ENCODE results near the gene ZSCAN16. TPM values are rescaled to one million over a fixed set of nuclear protein-coding genes. Genes with fewer than 3 reads are reported as not detected.

The ZSCAN16 gene
- total RNA-seq, 4 donors from 2014 or later: 2.4 to 7.6 (median 4.2) TPM

GRCh38 chr6:28152531-28152930 lies 28.1 kb downstream of the ZSCAN16 start:
- no peaks in the 10 kb centered on the region for H3K27me3 ChIP-seq
- peaks cover 94% of the 10 kb centered on the region for H3K36me3 ChIP-seq
- no peak for DNase-seq (ENCODE audit: low spot score in 2 of 2)
- WGBS: 99% methylated on average over 2 of the region's 2 CpGs
- H3K9me3 ChIP-seq: no peaks in the 10 kb centered on the region
- H3K4me3 ChIP-seq: no peak overlapping the region
- no peak for TF ChIP-seq POLR2A (IDR thresholded peaks at IDR 0.05)
- no peak for TF ChIP-seq CTCF (IDR thresholded peaks at IDR 0.05)
- no peak for TF ChIP-seq POLR2AphosphoS5 (IDR thresholded peaks at IDR 0.05)
- no peak for TF ChIP-seq EP300 (IDR thresholded peaks at IDR 0.05)
- no peaks in the 10 kb centered on the region for H3K4me1 ChIP-seq
- no peak overlapping the region for H3K27ac ChIP-seq

GRCh38 chr6:28153546-28153945 lies 29.1 kb downstream of the ZSCAN16 start:
- no peak for DNase-seq (ENCODE audit: low spot score in 2 of 2)
- H3K9me3 ChIP-seq: no peaks in the 10 kb centered on the region
- H3K27me3 ChIP-seq: no peaks in the 10 kb centered on the region
- no peak overlapping the region for H3K4me3 ChIP-seq
- H3K36me3 ChIP-seq: peaks cover 88% of the 10 kb centered on the region
- H3K4me1 ChIP-seq: no peaks in the 10 kb centered on the region
- no peak overlapping the region for H3K27ac ChIP-seq
- TF ChIP-seq POLR2A (IDR thresholded peaks at IDR 0.05): no peak
- no peak for TF ChIP-seq EP300 (IDR thresholded peaks at IDR 0.05)
- no peak for TF ChIP-seq CTCF (IDR thresholded peaks at IDR 0.05)
- no peak for TF ChIP-seq POLR2AphosphoS5 (IDR thresholded peaks at IDR 0.05)
- WGBS: 82% methylated on average over 1 of the region's 1 CpG

GRCh38 chr6:28154357-28154756 lies 29.9 kb downstream of the ZSCAN16 start:
- TF ChIP-seq EP300 (IDR thresholded peaks at IDR 0.05) (no peak), CTCF (IDR thresholded peaks at IDR 0.05) (no peak), POLR2A (IDR thresholded peaks at IDR 0.05) (no peak), POLR2AphosphoS5 (IDR thresholded peaks at IDR 0.05) (no peak)
- H3K4me3 ChIP-seq: no peak overlapping the region
- H3K27me3 ChIP-seq: no peaks in the 10 kb centered on the region
- no peak for DNase-seq (ENCODE audit: low spot score in 2 of 2)
- no peak overlapping the region for H3K27ac ChIP-seq
- H3K4me1 ChIP-seq: no peaks in the 10 kb centered on the region
- H3K9me3 ChIP-seq: no peaks in the 10 kb centered on the region
- peaks cover 80% of the 10 kb centered on the region for H3K36me3 ChIP-seq

- Histone ChIP-seq H3K36me3 (peaks cover 41% of the 10 kb centered on the region), H3K4me3 (no peak overlapping the region), H3K9me3 (no peaks in the 10 kb centered on the region), H3K27me3 (no peaks in the 10 kb centered on the region), H3K4me1 (peaks cover 8% of the 10 kb centered on the region), H3K27ac (no peak overlapping the region)
- WGBS: 98% methylated on average over 3 of the region's 3 CpGs
- TF ChIP-seq POLR2AphosphoS5 (IDR thresholded peaks at IDR 0.05) (no peak), EP300 (IDR thresholded peaks at IDR 0.05) (no peak), POLR2A (IDR thresholded peaks at IDR 0.05) (no peak), CTCF (IDR thresholded peaks at IDR 0.05) (no peak)
- no peak for DNase-seq (ENCODE audit: low spot score in 2 of 2)
These were observed 33.9 kb downstream of the ZSCAN16 start for GRCh38 chr6:28158318-28158717.

GRCh38 chr6:28159029-28159607 lies 34.7 kb downstream of the ZSCAN16 start:
- no peak overlapping the region for H3K4me3 ChIP-seq
- peaks cover 8% of the 10 kb centered on the region for H3K4me1 ChIP-seq
- H3K36me3 ChIP-seq: peaks cover 33% of the 10 kb centered on the region
- H3K9me3 ChIP-seq: no peaks in the 10 kb centered on the region
- 95% methylated on average over 4 of the region's 4 CpGs for WGBS
- no peak for DNase-seq (ENCODE audit: low spot score in 2 of 2)
- H3K27ac ChIP-seq: no peak overlapping the region
- no peaks in the 10 kb centered on the region for H3K27me3 ChIP-seq
- TF ChIP-seq POLR2AphosphoS5 (IDR thresholded peaks at IDR 0.05) (no peak), POLR2A (IDR thresholded peaks at IDR 0.05) (no peak), EP300 (IDR thresholded peaks at IDR 0.05) (no peak), CTCF (IDR thresholded peaks at IDR 0.05) (no peak)

All from suprapubic skin (tissue), 4 donors.